GM12892 (cell line): ENCODE data around the gene PCSK5.

Experiments
- POLR2A ChIP-seq: IDR thresholded peaks from 2 replicates; pipeline ENCODE4 v1.6.1; 2011; ENCODE audit warnings: low read depth, low read length, control low read depth
- POLR2AphosphoS5 ChIP-seq: IDR thresholded peaks from 2 replicates; pipeline ENCODE4 v1.6.1; 2011; ENCODE audit warnings: low read depth, low read length, control low read depth
- TAF1 ChIP-seq: IDR thresholded peaks from 2 replicates; pipeline ENCODE4 v1.6.1; 2011; ENCODE audit warnings: low read depth, mild to moderate bottlenecking, control low read depth, low read length, borderline replicate concordance

DNA sequence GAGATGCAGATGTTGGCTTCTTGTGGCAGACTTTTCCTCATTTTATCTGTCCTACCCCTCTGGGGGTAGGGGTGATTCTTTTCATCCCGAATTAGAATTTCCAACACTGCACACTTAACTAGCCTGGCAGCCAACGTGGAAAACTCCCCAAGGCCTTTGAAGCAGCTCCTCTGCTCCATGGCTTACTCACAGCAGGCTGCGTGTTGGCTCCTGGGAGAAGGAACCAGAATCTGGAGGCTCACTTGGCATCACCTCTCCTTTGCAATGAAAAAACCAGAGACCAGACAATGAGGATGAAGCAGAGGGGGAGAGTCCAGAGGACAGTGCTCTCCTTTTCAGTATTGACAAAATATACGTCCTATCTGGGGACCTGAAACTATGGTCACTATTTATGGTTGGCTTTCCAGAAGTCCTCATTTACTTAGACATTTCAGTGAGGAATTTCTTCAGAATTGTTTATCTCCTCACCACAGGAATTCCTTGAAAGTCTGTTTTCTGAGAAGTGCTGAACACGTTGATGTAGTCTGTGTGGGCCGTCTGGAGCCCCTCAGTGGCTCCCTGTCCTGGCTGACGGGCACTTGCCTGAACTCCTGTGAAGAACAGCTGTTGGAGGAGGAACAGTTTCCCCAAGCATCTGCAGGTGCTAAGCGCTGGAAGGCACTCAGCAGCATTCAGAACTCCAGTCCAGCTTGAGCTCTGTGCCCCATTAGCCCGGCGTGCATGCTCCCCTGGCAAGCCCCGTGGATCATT, 272.5 kb downstream of the PCSK5 start:
- TF ChIP-seq POLR2AphosphoS5 = no peak
- no peak for TF ChIP-seq POLR2A
- no peak for TF ChIP-seq TAF1
